SW 1271 (cell line): ENCODE measurements around the gene PCDHGB1.
"Not testable (repeated sequence)": the region's sequence is repeated elsewhere in the genome, so short reads cannot be mapped to it uniquely, and the experiment has no call there.

Experiments used
- DNase-seq, 2 experiments: peaks; one replicate each; lab custom pipeline; 2025; lab: John Stamatoyannopoulos, UW

The PCDHGB1 gene

DNA sequence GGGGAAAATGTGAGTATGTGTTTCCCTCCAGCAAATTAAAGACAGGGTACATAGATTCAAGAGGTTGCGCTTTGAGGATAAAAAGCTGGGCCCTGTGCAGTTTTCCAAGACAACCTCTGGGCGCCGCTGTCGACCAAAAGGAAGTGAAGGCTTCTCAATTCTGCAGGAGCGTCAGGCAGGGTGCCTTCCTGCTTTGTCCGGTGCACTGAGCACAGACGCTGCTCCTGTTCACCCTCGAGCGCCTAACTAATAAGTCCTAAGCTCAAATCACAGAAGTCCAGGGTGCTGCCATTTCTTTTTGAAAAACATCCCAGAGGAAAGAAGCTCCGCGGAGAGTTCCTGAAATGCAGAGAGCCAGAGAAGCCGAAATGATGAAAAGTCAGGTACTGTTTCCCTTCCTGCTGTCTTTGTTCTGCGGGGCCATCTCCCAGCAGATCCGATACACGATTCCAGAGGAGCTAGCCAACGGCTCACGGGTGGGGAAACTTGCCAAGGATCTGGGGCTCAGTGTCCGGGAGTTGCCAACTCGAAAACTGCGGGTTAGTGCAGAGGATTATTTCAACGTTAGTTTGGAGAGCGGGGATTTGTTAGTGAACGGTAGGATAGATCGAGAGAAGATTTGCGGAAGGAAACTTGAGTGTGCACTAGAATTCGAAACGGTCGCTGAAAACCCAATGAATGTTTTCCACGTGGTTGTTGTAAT is at the start of gene PCDHGB1:
TSS of gene PCDHGB1 (plus strand) at position 183 of the 703 bp plus-strand sequence. CDS start at position 345, 162 bp downstream.
- no peak for DNase-seq

- DNase-seq = no peak
Measured at GRCh38 chr5:141303756-141304155, 46.1 kb upstream of the PCDHGB1 start, which contains the start of gene SLC25A2. TSS of gene SLC25A2 (minus strand) at chr5:141304049. CDS start at chr5:141303865, 184 bp downstream.

DNA sequence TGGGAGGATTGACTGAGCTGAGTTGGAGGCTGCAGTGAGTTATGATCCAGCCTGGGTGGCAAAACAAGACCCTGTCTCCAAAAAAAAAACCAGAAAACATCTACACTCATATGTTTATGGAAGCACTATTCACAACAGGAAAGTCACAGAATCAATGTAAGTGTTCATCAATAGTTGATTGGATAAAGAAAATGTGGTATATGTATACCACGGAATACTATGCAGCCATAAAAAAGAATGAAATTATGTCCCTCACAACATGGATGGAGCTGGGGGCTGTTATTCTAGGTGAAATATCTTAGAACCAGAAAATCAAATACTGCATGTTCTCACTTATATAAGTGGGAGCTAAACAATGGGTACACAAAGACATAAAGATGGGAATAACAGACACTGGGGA is 43.3 kb upstream of the PCDHGB1 start:
- no peak for DNase-seq

DNA sequence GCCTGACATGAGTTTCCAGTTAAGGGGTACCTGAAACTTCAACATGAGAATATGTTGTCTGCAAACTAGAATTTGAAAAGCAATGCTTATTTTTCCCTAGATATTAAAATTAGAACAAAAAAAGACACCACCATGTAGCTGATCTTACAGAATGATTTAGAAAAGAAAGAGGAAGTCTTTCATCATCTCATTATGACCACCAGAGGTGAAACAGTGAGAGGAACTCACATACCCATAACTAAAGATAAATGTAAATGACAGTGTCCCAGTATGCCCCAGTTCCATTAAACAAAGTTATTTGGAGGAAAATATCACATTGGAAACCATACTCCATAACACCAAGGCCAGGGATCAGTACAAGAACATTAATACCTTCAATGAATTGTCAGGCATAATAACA is 36.2 kb upstream of the PCDHGB1 start:
- no peak for DNase-seq

DNA sequence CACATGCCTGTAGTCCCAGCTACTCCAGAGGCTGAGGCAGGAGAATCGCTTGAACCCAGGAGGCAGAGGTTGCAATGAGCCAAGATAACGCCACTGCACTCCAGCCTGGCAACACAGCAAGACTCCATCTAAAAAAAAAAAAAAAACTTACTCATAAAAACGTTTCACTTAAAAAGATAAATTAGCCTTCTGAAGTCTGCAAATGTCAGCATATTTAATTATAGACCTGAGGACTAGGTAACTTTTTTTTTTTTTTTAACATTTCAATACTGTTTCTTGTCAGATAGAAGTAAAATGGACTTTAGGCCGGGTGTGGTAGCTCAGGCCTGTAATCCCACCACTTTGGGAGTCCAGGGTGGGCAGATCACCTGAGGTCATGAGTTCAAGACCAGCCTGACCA is 32.9 kb upstream of the PCDHGB1 start:
- DNase-seq = not testable (repeated sequence)

GRCh38 chr5:141319202-141319601 is 30.7 kb upstream of the PCDHGB1 start:
- DNase-seq = no peak

GRCh38 chr5:141319699-141320098 is 30.2 kb upstream of the PCDHGB1 start:
- no peak for DNase-seq

DNA sequence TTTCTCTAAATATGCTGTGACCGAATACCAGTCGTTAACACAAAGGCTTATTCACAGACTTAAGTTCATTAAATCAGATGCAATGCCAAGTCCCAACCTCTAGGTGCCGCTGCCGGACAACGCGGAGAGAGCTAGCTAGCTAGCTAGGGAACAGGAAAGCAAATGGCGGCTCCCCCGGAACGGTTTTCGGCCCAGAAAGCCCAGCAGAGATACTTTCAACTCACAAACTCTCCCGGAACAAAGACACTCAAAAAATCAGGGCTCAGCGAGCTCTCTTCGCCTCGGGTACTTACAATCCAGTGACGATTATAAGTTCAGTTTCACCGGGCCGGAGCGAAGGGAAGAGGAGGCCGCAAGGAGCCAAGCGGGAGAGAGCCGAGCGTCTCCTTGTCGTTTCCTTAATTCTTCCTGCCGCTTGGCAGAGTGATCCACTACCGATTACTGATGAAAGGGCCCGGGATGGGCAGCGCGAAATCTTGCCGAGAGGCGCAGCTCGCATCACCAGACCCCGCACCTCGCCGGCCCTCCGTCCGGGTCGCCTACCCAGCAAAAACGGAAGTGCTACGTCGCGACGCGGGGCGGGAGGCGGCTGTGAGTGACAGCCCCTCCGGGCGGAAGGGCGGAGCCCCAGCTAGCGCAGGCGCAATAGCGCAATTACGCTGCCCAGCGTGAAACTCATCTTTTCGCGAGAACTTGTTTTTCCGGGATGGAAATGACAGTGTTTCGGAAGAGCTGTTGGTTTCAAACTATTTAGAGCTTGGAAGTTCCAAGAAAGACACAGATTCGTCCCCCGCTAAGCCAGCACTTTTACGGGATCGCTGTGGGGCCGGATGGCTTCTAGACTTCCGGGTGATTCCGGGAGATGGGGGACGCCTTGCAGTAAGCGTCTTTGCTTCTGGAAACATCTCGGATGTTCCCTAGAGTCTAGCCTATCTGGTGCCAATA is 29.4 kb upstream of the PCDHGB1 start, which contains the start of gene TAF7:
TSS of gene TAF7 (minus strand) at position 560 of the 945 bp plus-strand sequence. CDS start 740 bp downstream, outside the sequence.
- DNase-seq = peak; percentile 91 to 94

GRCh38 chr5:141322261-141322660 is 27.6 kb upstream of the PCDHGB1 start:
- DNase-seq = no peak

DNA sequence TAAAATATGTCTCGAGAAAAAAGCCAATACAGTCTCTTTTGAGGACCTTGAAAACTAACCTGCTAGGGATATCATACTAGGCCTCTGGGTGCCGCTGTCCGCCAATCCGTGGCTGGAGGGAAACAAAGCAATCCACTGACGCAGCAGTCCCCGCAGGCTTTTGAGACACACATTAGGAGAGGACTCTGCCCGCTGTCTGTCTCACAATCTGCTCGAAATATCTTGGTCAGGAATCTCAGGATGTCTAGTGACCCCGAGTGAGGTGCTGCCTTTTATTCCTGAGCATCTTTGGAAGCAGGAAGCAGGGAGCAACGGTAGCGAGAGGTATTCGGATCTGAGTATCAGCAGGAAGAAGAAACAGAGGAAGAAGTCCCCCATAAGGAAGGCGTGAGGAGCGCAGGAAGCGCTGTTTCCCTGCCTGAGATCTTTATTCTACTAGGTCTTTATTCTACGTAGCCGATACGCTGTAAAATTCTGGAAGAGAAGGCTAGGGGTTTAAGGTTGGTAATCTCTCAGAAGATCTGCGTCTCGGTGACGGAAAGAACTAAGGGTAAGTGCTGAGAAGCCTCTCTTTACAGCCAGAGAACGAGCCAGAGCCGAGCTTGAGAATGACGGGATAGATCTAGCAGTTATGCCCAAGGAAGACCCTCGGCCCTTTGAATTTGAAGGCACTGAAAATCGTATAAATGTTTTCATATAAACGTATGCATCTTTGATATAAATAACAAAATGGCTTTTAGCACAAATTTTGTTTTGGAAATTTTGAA is 23.6 kb upstream of the PCDHGB1 start:
- DNase-seq = no peak

- DNase-seq = no peak
Measured at GRCh38 chr5:141328231-141328630, 21.7 kb upstream of the PCDHGB1 start.

GRCh38 chr5:141330299-141331080 is 19.4 kb upstream of the PCDHGB1 start, which contains the start of gene PCDHGA1:
TSS of gene PCDHGA1 (plus strand) at chr5:141330514.
- peak in 1 of 2 experiments; percentile 26 for DNase-seq

DNA sequence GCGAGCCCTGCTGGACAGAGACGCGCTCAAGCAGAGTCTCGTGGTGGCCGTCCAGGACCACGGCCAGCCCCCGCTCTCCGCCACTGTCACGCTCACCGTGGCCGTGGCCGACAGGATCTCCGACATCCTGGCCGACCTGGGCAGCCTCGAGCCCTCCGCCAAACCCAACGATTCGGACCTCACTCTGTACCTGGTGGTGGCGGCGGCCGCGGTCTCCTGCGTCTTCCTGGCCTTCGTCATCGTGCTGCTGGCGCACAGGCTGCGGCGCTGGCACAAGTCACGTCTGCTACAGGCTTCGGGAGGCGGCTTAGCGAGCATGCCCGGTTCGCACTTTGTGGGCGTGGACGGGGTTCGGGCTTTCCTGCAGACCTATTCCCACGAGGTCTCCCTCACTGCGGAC is 17.3 kb upstream of the PCDHGB1 start:
- DNase-seq = not testable (repeated sequence)

DNA sequence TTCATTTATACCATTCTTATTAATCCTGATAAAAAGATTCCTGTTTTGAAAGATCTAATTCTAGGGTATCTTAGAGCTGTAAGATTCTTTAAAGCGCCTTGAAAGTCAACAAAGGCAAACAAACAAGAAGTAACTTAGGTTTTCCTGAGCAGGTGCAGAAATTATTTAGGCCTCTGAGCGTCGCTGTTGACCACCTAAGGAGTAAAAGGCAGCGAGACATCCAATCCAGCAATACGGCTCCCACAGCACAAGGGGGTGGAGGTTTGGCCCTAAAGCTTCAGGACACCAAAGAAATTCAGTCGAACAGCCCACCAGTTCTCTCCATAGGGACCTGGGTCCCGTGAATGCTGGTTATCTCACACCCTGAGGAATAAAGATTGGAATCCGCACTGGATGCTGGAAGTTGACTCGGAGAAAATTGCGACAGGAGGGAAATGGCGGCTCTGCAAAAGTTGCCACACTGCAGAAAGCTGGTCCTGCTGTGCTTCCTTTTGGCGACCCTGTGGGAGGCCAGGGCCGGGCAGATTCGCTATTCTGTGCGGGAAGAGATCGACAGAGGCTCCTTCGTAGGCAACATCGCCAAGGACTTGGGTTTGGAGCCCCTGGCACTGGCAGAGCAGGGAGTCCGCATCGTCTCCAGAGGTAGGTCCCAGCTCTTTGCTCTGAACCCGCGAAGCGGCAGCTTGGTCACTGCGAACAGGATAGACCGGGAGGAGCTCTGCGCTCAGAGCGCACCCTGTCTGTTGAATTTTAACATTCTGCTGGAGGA is 11.2 kb upstream of the PCDHGB1 start, which contains the start of gene PCDHGA2:
TSS of gene PCDHGA2 (plus strand) at position 223 of the 769 bp plus-strand sequence.
- no peak for DNase-seq

DNA sequence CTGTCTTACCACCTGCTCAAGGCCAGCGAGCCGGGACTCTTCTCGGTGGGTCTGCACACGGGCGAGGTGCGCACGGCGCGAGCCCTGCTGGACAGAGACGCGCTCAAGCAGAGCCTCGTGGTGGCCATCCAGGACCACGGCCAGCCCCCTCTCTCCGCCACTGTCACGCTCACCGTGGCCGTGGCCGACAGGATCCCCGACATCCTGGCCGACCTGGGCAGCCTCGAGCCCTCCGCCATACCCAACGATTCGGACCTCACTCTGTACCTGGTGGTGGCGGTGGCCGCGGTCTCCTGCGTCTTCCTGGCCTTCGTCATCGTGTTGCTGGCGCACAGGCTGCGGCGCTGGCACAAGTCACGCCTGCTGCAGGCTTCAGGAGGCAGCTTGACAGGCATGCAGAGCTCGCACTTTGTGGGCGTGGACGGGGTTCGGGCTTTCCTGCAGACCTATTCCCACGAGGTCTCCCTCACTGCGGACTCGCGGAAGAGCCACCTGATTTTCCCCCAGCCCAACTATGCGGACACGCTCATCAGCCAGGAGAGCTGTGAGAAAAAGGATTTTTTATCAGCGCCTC is 9.0 kb upstream of the PCDHGB1 start:
- DNase-seq = not testable (repeated sequence)

GRCh38 chr5:141342773-141343172 is 7.1 kb upstream of the PCDHGB1 start:
- no peak for DNase-seq

GRCh38 chr5:141343242-141343952 is 6.5 kb upstream of the PCDHGB1 start, which contains the start of gene PCDHGA3:
TSS of gene PCDHGA3 (plus strand) at chr5:141343829. CDS start at chr5:141344034, 205 bp downstream.
- no peak for DNase-seq

GRCh38 chr5:141343953-141344463 is 5.9 kb upstream of the PCDHGB1 start:
- no peak for DNase-seq

DNA sequence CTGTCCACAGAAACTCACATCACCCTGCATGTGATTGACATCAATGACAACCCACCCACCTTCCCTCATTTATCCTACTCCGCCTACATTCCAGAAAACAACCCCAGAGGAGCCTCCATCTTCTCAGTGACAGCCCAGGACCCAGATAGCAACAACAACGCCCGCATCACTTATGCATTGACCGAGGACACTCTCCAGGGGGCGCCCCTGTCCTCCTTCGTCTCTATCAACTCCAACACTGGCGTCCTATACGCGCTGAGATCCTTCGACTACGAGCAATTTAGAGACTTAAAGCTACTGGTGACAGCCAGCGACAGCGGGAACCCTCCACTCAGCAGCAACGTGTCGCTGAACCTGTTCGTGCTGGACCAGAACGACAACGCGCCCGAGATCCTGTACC is 4.6 kb upstream of the PCDHGB1 start:
- no peak for DNase-seq
